Epithelial cell of proximal tubule (primary cell): ENCODE data around the gene RAP2B. TPM values are rescaled to one million over a fixed set of nuclear protein-coding genes. Genes with fewer than 3 reads are reported as not detected.

Experiments
- DNase-seq: peaks from one replicate; pipeline ENCODE4 v3.0.0-alpha.2; 2011; ENCODE audit warnings: low read depth
- H3K4me3 ChIP-seq: 2 replicates; pipeline ENCODE4 v1.5.1; 2011; ENCODE audit warnings: low read depth, mild to moderate bottlenecking, low read length
- total RNA-seq: library from RNA; depleted of rRNA; stranded (reverse); fragments of >200 nt; gene quantifications from 2 replicates; pipeline ENCODE4 v1.2.3, GENCODE V29; 2015
- TF ChIP-seq, protein P1 (sequence below): conservative IDR thresholded peaks from 2 replicates; pipeline ENCODE4 v1.5.1; 2012; ENCODE audit warnings: low read depth, mild to moderate bottlenecking, low read length

RAP2B gene
- total RNA-seq, 1 donor from 2014 or later, result 44.7 TPM

GRCh38 chr3:153160451-153161137 is 1.4 kb upstream of the RAP2B start:
- TF ChIP-seq, protein P1, sequence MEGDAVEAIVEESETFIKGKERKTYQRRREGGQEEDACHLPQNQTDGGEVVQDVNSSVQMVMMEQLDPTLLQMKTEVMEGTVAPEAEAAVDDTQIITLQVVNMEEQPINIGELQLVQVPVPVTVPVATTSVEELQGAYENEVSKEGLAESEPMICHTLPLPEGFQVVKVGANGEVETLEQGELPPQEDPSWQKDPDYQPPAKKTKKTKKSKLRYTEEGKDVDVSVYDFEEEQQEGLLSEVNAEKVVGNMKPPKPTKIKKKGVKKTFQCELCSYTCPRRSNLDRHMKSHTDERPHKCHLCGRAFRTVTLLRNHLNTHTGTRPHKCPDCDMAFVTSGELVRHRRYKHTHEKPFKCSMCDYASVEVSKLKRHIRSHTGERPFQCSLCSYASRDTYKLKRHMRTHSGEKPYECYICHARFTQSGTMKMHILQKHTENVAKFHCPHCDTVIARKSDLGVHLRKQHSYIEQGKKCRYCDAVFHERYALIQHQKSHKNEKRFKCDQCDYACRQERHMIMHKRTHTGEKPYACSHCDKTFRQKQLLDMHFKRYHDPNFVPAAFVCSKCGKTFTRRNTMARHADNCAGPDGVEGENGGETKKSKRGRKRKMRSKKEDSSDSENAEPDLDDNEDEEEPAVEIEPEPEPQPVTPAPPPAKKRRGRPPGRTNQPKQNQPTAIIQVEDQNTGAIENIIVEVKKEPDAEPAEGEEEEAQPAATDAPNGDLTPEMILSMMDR, result no peak
- H3K4me3 ChIP-seq, result peak overlapping the region; percentile 94
- peak; percentile 69 for DNase-seq

- peak; percentile 99 for DNase-seq
- peak overlapping the region; percentile 94 for H3K4me3 ChIP-seq
- TF ChIP-seq, protein P1, result no peak
These were observed 800 bp upstream of the RAP2B start for GRCh38 chr3:153161138-153161713.

- TF ChIP-seq, protein P1, result no peak
- no peak for DNase-seq
- peak overlapping the region; percentile 94 for H3K4me3 ChIP-seq
These were observed 727 bp downstream of the RAP2B start for GRCh38 chr3:153162513-153163392.

- TF ChIP-seq, protein P1, result no peak
- no peak for DNase-seq
- H3K4me3 ChIP-seq, result peak overlapping the region; percentile 94
These were observed 1.3 kb downstream of the RAP2B start for GRCh38 chr3:153163393-153163724.

DNA sequence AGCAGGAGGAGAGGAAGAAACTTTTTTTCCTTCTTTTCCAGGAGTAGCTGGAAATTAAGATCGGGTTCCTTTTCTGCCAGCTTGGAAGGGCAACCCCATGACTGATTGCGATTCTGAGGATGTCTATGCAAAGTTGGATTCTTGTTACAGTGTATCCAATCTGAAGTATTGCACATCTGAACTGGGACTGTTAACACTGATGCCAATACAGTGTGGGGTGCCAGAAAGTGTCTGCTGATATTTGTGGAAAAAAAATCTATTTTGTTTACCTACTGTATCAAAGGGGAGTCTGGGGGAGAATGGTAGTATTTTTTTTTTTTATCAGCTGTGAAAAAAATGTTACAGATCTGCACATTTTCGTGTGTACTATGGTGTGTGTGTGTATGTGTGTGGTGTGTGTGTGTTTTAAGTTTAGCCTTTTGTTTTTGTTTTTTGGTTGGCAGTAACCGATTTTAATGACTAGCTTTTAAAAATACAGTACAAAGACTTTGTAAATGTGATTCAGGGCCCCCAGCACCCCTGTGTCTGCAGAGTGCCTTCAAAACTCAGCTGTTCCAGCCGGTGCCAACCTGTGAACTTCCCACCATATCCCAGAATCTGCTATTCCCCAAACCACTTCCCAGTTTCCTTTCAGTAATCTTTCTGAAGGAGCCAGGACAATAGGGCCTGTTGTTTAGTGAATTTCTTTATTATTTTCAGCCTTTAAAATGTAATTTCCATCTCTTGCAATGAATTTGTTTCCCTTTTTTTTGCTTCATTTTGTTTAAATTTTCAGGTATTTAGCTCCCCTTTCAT is 1.9 kb downstream of the RAP2B start:
- DNase-seq, result no peak
- TF ChIP-seq, protein P1, result no peak

DNA sequence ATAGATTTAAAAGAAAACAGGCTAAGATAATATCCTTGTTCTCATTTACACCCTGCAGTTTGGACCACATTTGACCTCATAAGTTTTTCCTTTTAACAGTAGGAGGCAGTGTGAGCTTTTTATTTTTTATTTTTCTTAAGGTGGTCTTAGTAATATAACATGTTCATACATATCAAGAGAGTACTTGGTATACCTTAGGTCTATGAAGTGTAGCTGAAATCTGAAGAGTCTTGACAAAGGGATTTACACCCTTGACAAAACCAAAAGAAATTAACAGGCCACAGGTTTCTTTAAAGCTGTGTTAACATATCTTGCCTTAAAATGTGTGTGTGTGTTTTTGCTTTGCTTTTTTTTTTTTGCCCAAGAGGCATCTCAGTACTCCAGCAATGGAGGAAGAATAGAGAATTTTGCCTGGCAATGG is 3.2 kb downstream of the RAP2B start:
- TF ChIP-seq, protein P1, result peak; percentile 38
- no peak for DNase-seq
- peak overlapping the region; percentile 94 for H3K4me3 ChIP-seq

More for the DNA sequence above, 1.9 kb downstream of the RAP2B start:
- peak overlapping the region; percentile 94 for H3K4me3 ChIP-seq
